Endodermal cell (in vitro differentiated cells): Measurements from ENCODE around the gene TRIM24. TPM values are rescaled to one million over a fixed set of nuclear protein-coding genes. Genes with fewer than 3 reads are reported as not detected.
A peak's percentile ranks its signal among the peaks of the same experiment; 100 is the strongest.

Source experiments
- DNase-seq: peaks from one replicate; pipeline ENCODE4 v3.0.0-alpha.2; 2017
- H3K27ac ChIP-seq: 2 replicates; pipeline ENCODE4 v1.5.1; 2013; ENCODE audit warnings: mild to moderate bottlenecking, low read depth, low read length, moderate library complexity
- H3K27me3 ChIP-seq: 2 replicates; pipeline ENCODE4 v1.6.1; 2013; ENCODE audit warnings: mild to moderate bottlenecking, low read length, moderate library complexity; ENCODE audit not compliant: insufficient read depth, control insufficient read depth, poor library complexity, severe bottlenecking
- H3K36me3 ChIP-seq: 2 replicates; pipeline ENCODE4 v1.7.0; 2013; ENCODE audit warnings: mild to moderate bottlenecking, low read length, moderate library complexity; ENCODE audit not compliant: control insufficient read depth, insufficient read depth
- H3K4me1 ChIP-seq: one replicate; pipeline ENCODE4 v1.7.0; 2013; ENCODE audit warnings: low read length; ENCODE audit not compliant: control insufficient read depth, insufficient read depth
- H3K4me3 ChIP-seq: 2 replicates; pipeline ENCODE4 v1.5.1; 2013; ENCODE audit warnings: mild to moderate bottlenecking, low read length, moderate library complexity
- H3K9ac ChIP-seq: 2 replicates; pipeline ENCODE4 v1.6.1; 2013; ENCODE audit warnings: mild to moderate bottlenecking, low read length, moderate library complexity; ENCODE audit not compliant: poor library complexity, severe bottlenecking; ENCODE audit errors: extremely low read depth
- H3K9me3 ChIP-seq: 2 replicates; pipeline ENCODE4 v1.6.1; 2013; ENCODE audit warnings: mild to moderate bottlenecking, low read length, moderate library complexity; ENCODE audit not compliant: control insufficient read depth
- H3K27ac Mint-ChIP-seq: 2 replicates; pipeline ENCODE4 v1.8.0; 2020; ENCODE audit warnings: mixed read lengths
- H3K27me3 Mint-ChIP-seq: 2 replicates; pipeline ENCODE4 v1.8.0; 2021; ENCODE audit warnings: mild to moderate bottlenecking, mixed read lengths; ENCODE audit not compliant: insufficient read depth
- H3K36me3 Mint-ChIP-seq: 2 replicates; pipeline ENCODE4 v1.8.0; 2020; ENCODE audit warnings: low read depth, mixed read lengths
- H3K4me1 Mint-ChIP-seq: 2 replicates; pipeline ENCODE4 v1.8.0; 2020; ENCODE audit warnings: mixed read lengths
- H3K4me3 Mint-ChIP-seq: 2 replicates; pipeline ENCODE4 v1.8.0; 2020; ENCODE audit warnings: mild to moderate bottlenecking, moderate library complexity, mixed read lengths
- H3K9me3 Mint-ChIP-seq: 2 replicates; pipeline ENCODE4 v1.8.0; 2020; ENCODE audit warnings: mild to moderate bottlenecking, mixed read lengths
- WGBS, 2 experiments: methylation state at CpG; one replicate each; pipeline versions ENCODE4 v1.1.5 to v1.1.7; 2013; ENCODE audit warnings: missing lambda C conversion rate in 2 of 2, mixed read lengths in 1 of 2; ENCODE audit not compliant: insufficient coverage in 1 of 2, insufficient read length in 1 of 2; 5-methylcytosine and 5-hydroxymethylcytosine counted together
- total RNA-seq, 2 donors: library from RNA; stranded (reverse); fragmentation: NEBNext Ultra II Directional in 1 of 2; extraction: Animal tissue kit (Norgen Biotek cat#: 25700) in 1 of 2; gene quantifications; 2 replicates in 1 of 2; 3 replicates in 1 of 2; pipeline ENCODE4 v1.2.1, GENCODE V29; 2021
- TF ChIP-seq, protein P1 (sequence below): fragments of 200-600 bp; sonication (generic); conservative IDR thresholded peaks from 2 replicates; pipeline ENCODE4 v1.5.0; 2021; ENCODE audit warnings: antibody characterized with exemption, mild to moderate bottlenecking

The TRIM24 gene
- total RNA-seq, 2 donors from 2014 or later, result 62.1 to 70.1 TPM

DNA sequence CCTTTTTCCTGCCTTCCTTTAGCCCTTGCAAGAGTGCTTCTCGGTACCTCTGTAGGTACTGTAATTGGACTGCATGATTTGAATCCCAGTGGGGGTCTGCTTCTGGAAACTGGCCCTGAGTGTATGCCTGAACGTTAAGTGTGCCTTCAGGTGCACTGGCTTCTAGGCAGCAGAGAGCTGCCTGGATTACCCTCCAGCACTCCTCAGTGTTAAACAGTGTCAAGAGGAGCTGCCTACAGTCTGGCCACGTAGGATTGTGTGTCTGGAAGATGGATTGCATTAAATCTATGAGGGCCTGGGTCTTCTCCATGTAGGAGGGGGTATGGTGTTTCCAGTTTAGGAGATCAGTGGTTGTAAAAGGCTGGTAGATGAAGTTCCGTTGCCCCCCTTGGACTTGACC, 103.7 kb downstream of the TRIM24 start:
- Histone ChIP-seq H3K9me3 (peaks cover 90% of the 10 kb centered on the region), H3K9ac (no peak overlapping the region), H3K36me3 (peaks cover 90% of the 10 kb centered on the region), H3K27me3 (no peaks in the 10 kb centered on the region), H3K27ac (no peak overlapping the region), H3K4me1 (no peaks in the 10 kb centered on the region), H3K4me3 (peak overlapping the region; percentile 20)
- DNase-seq, result no peak
- Mint-ChIP-seq H3K27ac (no peak overlapping the region), H3K27me3 (no peaks in the 10 kb centered on the region), H3K4me3 (no peak overlapping the region), H3K9me3 (peaks cover 71% of the 10 kb centered on the region), H3K4me1 (no peaks in the 10 kb centered on the region), H3K36me3 (peaks cover 93% of the 10 kb centered on the region)
- TF ChIP-seq, protein P1, sequence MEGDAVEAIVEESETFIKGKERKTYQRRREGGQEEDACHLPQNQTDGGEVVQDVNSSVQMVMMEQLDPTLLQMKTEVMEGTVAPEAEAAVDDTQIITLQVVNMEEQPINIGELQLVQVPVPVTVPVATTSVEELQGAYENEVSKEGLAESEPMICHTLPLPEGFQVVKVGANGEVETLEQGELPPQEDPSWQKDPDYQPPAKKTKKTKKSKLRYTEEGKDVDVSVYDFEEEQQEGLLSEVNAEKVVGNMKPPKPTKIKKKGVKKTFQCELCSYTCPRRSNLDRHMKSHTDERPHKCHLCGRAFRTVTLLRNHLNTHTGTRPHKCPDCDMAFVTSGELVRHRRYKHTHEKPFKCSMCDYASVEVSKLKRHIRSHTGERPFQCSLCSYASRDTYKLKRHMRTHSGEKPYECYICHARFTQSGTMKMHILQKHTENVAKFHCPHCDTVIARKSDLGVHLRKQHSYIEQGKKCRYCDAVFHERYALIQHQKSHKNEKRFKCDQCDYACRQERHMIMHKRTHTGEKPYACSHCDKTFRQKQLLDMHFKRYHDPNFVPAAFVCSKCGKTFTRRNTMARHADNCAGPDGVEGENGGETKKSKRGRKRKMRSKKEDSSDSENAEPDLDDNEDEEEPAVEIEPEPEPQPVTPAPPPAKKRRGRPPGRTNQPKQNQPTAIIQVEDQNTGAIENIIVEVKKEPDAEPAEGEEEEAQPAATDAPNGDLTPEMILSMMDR, result no peak
- WGBS, 2 experiments, result 96 to 100% methylated on average over 1 to 4 of the region's 4 CpGs

DNA sequence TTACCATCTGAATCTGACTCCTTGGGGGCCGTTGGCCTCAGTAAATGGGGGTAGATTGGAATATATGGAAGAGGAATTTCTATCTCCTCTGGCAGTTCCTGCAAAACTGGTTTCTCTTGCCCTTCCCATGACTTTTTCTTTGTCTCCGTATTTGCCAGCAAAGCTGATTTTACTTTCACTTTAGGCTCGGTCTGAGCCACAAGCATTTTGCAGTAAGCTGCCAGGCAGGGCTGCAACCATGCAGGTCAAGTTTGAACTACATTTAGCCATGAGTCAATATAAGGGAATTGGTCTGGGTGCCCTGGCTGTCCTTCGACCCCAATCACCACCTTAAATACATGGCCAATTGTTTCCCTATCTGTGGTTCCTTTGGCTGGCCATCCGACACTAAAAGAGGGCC, 104.3 kb downstream of the TRIM24 start:
- peaks cover 90% of the 10 kb centered on the region for H3K9me3 ChIP-seq
- H3K9me3 Mint-ChIP-seq, result peaks cover 67% of the 10 kb centered on the region

DNA sequence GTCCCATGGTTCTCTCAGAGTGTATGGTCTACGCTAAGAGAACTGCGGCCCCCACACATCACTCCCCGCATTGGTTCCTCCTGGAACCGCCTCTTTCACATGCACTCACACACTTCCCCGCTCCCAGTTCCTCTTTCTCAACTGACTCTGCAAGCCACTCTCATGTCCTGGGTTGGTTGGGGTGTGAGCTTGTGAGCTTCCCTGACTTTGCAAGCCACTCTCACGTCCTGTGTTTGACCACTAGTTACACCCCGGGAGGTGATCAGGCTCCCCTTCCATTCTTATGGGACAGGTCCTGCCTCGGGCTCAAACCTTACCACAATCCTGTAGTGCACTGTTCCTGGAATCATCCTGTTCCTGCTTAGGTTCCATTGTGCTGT, 105.0 kb downstream of the TRIM24 start:
- Mint-ChIP-seq H3K27ac (no peak overlapping the region), H3K9me3 (peaks cover 62% of the 10 kb centered on the region), H3K27me3 (no peaks in the 10 kb centered on the region), H3K4me1 (no peaks in the 10 kb centered on the region), H3K36me3 (peaks cover 92% of the 10 kb centered on the region), H3K4me3 (no peak overlapping the region)
- H3K9ac ChIP-seq, result no peak overlapping the region
- H3K36me3 ChIP-seq, result peaks cover 90% of the 10 kb centered on the region
- no peak for DNase-seq
- H3K4me3 ChIP-seq, result peak overlapping the region; percentile 60
- no peaks in the 10 kb centered on the region for H3K27me3 ChIP-seq
- 95 to 100% methylated on average over 5 to 8 of the region's 8 CpGs for WGBS, 2 experiments
- H3K27ac ChIP-seq, result no peak overlapping the region
- H3K4me1 ChIP-seq, result no peaks in the 10 kb centered on the region
- H3K9me3 ChIP-seq, result peaks cover 85% of the 10 kb centered on the region
- TF ChIP-seq, protein P1, result no peak

More for the DNA sequence above, 104.3 kb downstream of the TRIM24 start:
- no peak for DNase-seq
- Mint-ChIP-seq H3K4me1 (no peaks in the 10 kb centered on the region), H3K27me3 (no peaks in the 10 kb centered on the region), H3K4me3 (no peak overlapping the region), H3K27ac (no peak overlapping the region), H3K36me3 (peaks cover 92% of the 10 kb centered on the region)
- Histone ChIP-seq H3K4me1 (no peaks in the 10 kb centered on the region), H3K27ac (no peak overlapping the region), H3K27me3 (no peaks in the 10 kb centered on the region), H3K36me3 (peaks cover 90% of the 10 kb centered on the region), H3K9ac (no peak overlapping the region), H3K4me3 (peak overlapping the region; percentile 60)
- WGBS, 2 experiments, result 90 to 98% methylated on average over 3 to 5 of the region's 5 CpGs
- TF ChIP-seq, protein P1, result no peak
